Cardiac muscle cell (in vitro differentiated cells and primary cell): ENCODE results near the gene RHOT1. TPM values are rescaled to one million over a fixed set of nuclear protein-coding genes. Genes with fewer than 3 reads are reported as not detected.

Experiments used
- DNase-seq, 2 donors: peaks; one replicate each; pipeline versions ENCODE4 v3.0.0 to v3.0.0-alpha.2; 2010 to 2017; ENCODE audit warnings: low read depth in 1 of 2, low spot score in 1 of 2
- H3K27ac ChIP-seq: fragments of 200-600 bp; sonication (generic); 2 replicates; pipeline ENCODE4 v1.5.1; 2016
- H3K27me3 ChIP-seq: fragments of 200-600 bp; sonication (generic); 2 replicates; pipeline ENCODE4 v1.6.0; 2016; ENCODE audit warnings: control low read depth
- H3K36me3 ChIP-seq: fragments of 200-600 bp; sonication (generic); 2 replicates; pipeline ENCODE4 v1.5.1; 2016; ENCODE audit warnings: control low read depth
- H3K4me1 ChIP-seq: fragments of 200-600 bp; sonication (generic); 2 replicates; pipeline ENCODE4 v1.8.1; 2017; ENCODE audit warnings: low read depth, mild to moderate bottlenecking, mixed run types
- H3K4me3 ChIP-seq: fragments of 200-600 bp; sonication (generic); 2 replicates; pipeline ENCODE4 v1.5.1; 2016; ENCODE audit warnings: mild to moderate bottlenecking
- H3K9me3 ChIP-seq: fragments of 200-600 bp; sonication (generic); 2 replicates; pipeline ENCODE4 v1.5.1; 2017; ENCODE audit warnings: low read depth, mild to moderate bottlenecking, control low read depth
- polyA plus RNA-seq: library from polyadenylated mRNA; unstranded; fragments of >200 nt; fragmentation: Nextera tagmentation; extraction: Ambion mirVana; gene quantifications from 2 replicates; pipeline ENCODE4 v1.2.1, GENCODE V29; 2016
- total RNA-seq: library from RNA; depleted of rRNA; stranded (reverse); fragments of >200 nt; gene quantifications from 2 replicates; pipeline ENCODE4 v1.2.3, GENCODE V29; 2016
- TF ChIP-seq, protein P1 (sequence below): IDR thresholded peaks from 2 replicates; pipeline ENCODE4 v1.5.1; 2012; ENCODE audit warnings: low read depth, mild to moderate bottlenecking, low read length

The RHOT1 gene
- total and polyA plus RNA-seq, 2 experiments from 2014 or later: 47.1 to 62.0 TPM

DNA sequence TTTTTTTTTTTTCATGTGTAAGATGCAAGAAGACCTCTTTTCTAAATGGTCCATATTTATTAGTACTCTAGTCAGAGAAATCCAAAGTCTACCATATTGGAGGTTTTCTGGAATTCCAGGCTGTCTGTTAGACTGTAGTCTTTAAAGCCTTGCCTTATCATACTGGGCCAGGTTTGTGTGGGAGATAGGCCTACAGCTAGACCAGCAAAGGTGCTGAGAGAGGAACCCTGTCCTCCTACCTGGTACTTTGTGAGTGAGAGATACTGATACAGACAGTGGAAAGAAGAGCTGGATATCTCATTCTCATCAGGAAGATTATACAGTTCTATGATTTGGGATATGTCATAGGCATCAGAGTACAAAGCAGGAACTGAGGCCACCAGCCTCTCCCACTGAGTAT, 8.1 kb downstream of the RHOT1 start:
- Histone ChIP-seq H3K9me3 (no peaks in the 10 kb centered on the region), H3K27me3 (no peaks in the 10 kb centered on the region), H3K4me1 (no peaks in the 10 kb centered on the region), H3K4me3 (no peak overlapping the region), H3K27ac (no peak overlapping the region), H3K36me3 (peaks cover 9% of the 10 kb centered on the region)
- TF ChIP-seq, protein P1, sequence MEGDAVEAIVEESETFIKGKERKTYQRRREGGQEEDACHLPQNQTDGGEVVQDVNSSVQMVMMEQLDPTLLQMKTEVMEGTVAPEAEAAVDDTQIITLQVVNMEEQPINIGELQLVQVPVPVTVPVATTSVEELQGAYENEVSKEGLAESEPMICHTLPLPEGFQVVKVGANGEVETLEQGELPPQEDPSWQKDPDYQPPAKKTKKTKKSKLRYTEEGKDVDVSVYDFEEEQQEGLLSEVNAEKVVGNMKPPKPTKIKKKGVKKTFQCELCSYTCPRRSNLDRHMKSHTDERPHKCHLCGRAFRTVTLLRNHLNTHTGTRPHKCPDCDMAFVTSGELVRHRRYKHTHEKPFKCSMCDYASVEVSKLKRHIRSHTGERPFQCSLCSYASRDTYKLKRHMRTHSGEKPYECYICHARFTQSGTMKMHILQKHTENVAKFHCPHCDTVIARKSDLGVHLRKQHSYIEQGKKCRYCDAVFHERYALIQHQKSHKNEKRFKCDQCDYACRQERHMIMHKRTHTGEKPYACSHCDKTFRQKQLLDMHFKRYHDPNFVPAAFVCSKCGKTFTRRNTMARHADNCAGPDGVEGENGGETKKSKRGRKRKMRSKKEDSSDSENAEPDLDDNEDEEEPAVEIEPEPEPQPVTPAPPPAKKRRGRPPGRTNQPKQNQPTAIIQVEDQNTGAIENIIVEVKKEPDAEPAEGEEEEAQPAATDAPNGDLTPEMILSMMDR: no peak
- DNase-seq: no peak

DNA sequence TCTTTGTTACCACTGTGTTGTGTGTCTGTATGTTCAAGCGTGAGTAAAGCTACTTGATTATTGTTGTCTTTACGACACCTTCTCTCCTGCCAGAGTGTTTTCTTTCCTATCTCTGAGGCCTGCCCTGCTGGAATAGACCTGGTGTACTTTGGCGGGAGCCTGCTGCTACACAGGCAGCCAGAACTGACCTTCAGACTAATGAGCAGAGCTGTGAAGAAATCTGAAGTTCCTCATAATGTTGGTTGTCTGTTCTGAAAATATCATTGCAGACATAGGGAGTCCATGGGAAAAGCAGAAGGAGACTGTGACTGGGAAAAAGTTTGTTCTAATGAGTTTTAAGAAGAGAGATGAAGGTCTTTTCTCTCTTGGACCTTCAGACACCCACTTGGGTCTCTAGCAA, 9.8 kb downstream of the RHOT1 start:
- Histone ChIP-seq H3K4me1 (no peaks in the 10 kb centered on the region), H3K27me3 (no peaks in the 10 kb centered on the region), H3K36me3 (peaks cover 10% of the 10 kb centered on the region), H3K9me3 (no peaks in the 10 kb centered on the region), H3K4me3 (no peak overlapping the region), H3K27ac (peak overlapping the region; percentile 57)
- TF ChIP-seq, protein P1: no peak
- peak in 1 of 2 donors; percentile 10 for DNase-seq

DNA sequence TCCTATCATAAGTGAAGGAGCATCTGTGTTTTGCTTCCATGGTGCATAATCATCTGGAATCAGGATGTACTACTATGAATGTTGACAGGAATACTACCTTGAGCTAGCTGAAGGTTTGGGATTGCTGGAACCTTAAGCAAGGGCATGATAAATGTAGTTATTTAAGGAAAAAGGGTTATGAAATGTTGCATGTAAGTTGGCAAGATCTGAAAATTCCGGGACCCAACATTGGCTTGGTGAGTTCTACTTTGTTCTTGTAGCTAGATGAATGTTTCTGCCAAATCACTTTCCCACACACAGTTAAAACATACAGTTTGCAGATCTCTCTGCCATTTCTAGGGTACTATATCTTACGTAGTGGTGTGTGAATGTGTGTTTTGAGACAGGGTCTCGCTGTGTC, 13.6 kb downstream of the RHOT1 start:
- Histone ChIP-seq H3K4me3 (no peak overlapping the region), H3K4me1 (no peaks in the 10 kb centered on the region), H3K27ac (no peak overlapping the region), H3K9me3 (no peaks in the 10 kb centered on the region), H3K36me3 (peaks cover 19% of the 10 kb centered on the region), H3K27me3 (no peaks in the 10 kb centered on the region)
- DNase-seq: no peak
- TF ChIP-seq, protein P1: no peak

- Histone ChIP-seq H3K4me1 (no peaks in the 10 kb centered on the region), H3K27ac (no peak overlapping the region), H3K36me3 (peaks cover 19% of the 10 kb centered on the region), H3K4me3 (no peak overlapping the region), H3K9me3 (no peaks in the 10 kb centered on the region), H3K27me3 (no peaks in the 10 kb centered on the region)
- TF ChIP-seq, protein P1: no peak
- DNase-seq: no peak
These were observed 14.4 kb downstream of the RHOT1 start for GRCh38 chr17:32156656-32157055.

- H3K9me3 ChIP-seq: no peaks in the 10 kb centered on the region
- DNase-seq: peak in 1 of 2 donors; percentile 34
- no peak overlapping the region for H3K27ac ChIP-seq
- no peaks in the 10 kb centered on the region for H3K27me3 ChIP-seq
- H3K4me1 ChIP-seq: no peaks in the 10 kb centered on the region
- H3K4me3 ChIP-seq: no peak overlapping the region
- H3K36me3 ChIP-seq: peaks cover 19% of the 10 kb centered on the region
- TF ChIP-seq, protein P1: no peak
These were observed 14.9 kb downstream of the RHOT1 start for GRCh38 chr17:32157225-32157624.
